OCI-LY7 (cell line): ENCODE data around the gene HABP2. TPM values are rescaled to one million over a fixed set of nuclear protein-coding genes. Genes with fewer than 3 reads are reported as not detected.

Experiments
- BruUV-seq: library from RNA; stranded (reverse); fragments of 400-500 nt; replicated peaks from 2 replicates; lab custom pipeline; 2021; lab: Mats Ljungman, UMichigan
- CTCF ChIA-PET: fragments of 300-600 bp; sonication (Branson Sonifier 250); formaldehyde crosslinking; loops from one replicate; lab custom pipeline; 2022; ENCODE audit warnings: antibody characterized with exemption; ENCODE audit not compliant: unreplicated experiment; lab: Charles Lee
- POLR2A ChIA-PET: fragments of 300-600 bp; sonication (Branson Sonifier 250); formaldehyde crosslinking; loops from one replicate; lab custom pipeline; 2022; ENCODE audit warnings: antibody characterized with exemption; lab: Charles Lee
- DNase-seq: peaks from one replicate; pipeline ENCODE4 v3.0.0-alpha.2; 2015; ENCODE audit warnings: low spot score
- H2AFZ ChIP-seq: fragments of 200-600 bp; sonication (generic), shearing (Covaris generic); 2 replicates; pipeline ENCODE4 v1.6.1; 2014; ENCODE audit warnings: mild to moderate bottlenecking, antibody characterized with exemption, low read length, moderate library complexity
- H3K27ac ChIP-seq: fragments of 200-600 bp; sonication (generic); 2 replicates; pipeline ENCODE4 v1.5.1; 2014; ENCODE audit warnings: mixed run types, low read depth, mild to moderate bottlenecking, moderate library complexity, low read length, inconsistent platforms; ENCODE audit not compliant: poor library complexity, severe bottlenecking
- H3K36me3 ChIP-seq: fragments of 200-600 bp; sonication (generic); 2 replicates; pipeline ENCODE4 v1.6.1; 2014; ENCODE audit warnings: mild to moderate bottlenecking, antibody characterized with exemption, low read length, moderate library complexity, mixed read lengths; ENCODE audit not compliant: insufficient read depth
- H3K4me1 ChIP-seq: fragments of 200-600 bp; sonication (generic); 2 replicates; pipeline ENCODE4 v1.5.1; 2014; ENCODE audit warnings: mild to moderate bottlenecking, low read length; ENCODE audit not compliant: insufficient read depth, poor library complexity, severe bottlenecking
- H3K4me2 ChIP-seq: fragments of 200-600 bp; sonication (generic); 2 replicates; pipeline ENCODE4 v1.6.1; 2014; ENCODE audit warnings: mild to moderate bottlenecking, low read length
- H3K4me3 ChIP-seq: fragments of 200-600 bp; sonication (generic); 2 replicates; pipeline ENCODE4 v1.5.1; 2014; ENCODE audit warnings: mild to moderate bottlenecking, low read depth, low read length; ENCODE audit not compliant: poor library complexity, severe bottlenecking
- H3K79me2 ChIP-seq: fragments of 200-600 bp; sonication (generic); 2 replicates; pipeline ENCODE4 v1.6.1; 2016; ENCODE audit warnings: low read depth, mild to moderate bottlenecking, low read length, moderate library complexity, mixed read lengths; ENCODE audit not compliant: insufficient read depth
- H3K9me2 ChIP-seq: fragments of 200-600 bp; sonication (generic); 2 replicates; pipeline ENCODE4 v1.6.1; 2016; ENCODE audit warnings: mild to moderate bottlenecking, low read length, mixed read lengths; ENCODE audit not compliant: insufficient read depth
- H3K9me3 ChIP-seq: fragments of 200-600 bp; sonication (generic); 2 replicates; pipeline ENCODE4 v1.6.1; 2014; ENCODE audit warnings: mild to moderate bottlenecking, mixed run types, low read length, mixed read lengths
- H4K20me1 ChIP-seq: fragments of 200-600 bp; sonication (generic); 2 replicates; pipeline ENCODE4 v1.6.1; 2014; ENCODE audit warnings: mild to moderate bottlenecking, antibody characterized with exemption, low read length, moderate library complexity, mixed read lengths; ENCODE audit not compliant: insufficient read depth
- CTCF ChIP-seq: fragments of 200-600 bp; sonication (generic); conservative IDR thresholded peaks from 2 replicates; pipeline ENCODE4 v1.5.1; 2014; ENCODE audit warnings: mild to moderate bottlenecking, antibody characterized with exemption, low read length, moderate library complexity, mixed read lengths
- EZH2phosphoT487 ChIP-seq: fragments of 200-600 bp; sonication (generic); IDR thresholded peaks from 2 replicates; pipeline ENCODE4 v1.6.1; 2018; ENCODE audit warnings: low read depth, borderline replicate concordance, mild to moderate bottlenecking, mixed run types, antibody characterized with exemption, low read length, moderate library complexity, mixed read lengths
- intact Hi-C: fragments of 100-400 bp; cut with micrococcal nuclease; formaldehyde crosslinking; loops from one replicate; pipeline ENCODE4 v1.10.0; 2022; ENCODE audit not compliant: unreplicated experiment
- total RNA-seq, 2 experiments: library from RNA; depleted of rRNA in 1 of 2; stranded (reverse); fragments of >200 nt in 1 of 2; shearing (Covaris generic) in 1 of 2; gene quantifications; 2 replicates each; pipeline ENCODE4 v1.2.3, GENCODE V29; 2014 to 2022

Gene HABP2
- total RNA-seq, 2 experiments from 2014 or later: not detected

GRCh38 chr10:113523071-113523470, 29.8 kb upstream of the HABP2 start:
- Histone ChIP-seq H3K9me2 (no peaks in the 10 kb centered on the region), H3K27ac (no peak overlapping the region), H3K4me3 (no peak overlapping the region), H3K36me3 (no peaks in the 10 kb centered on the region), H3K9me3 (no peaks in the 10 kb centered on the region), H3K4me1 (no peaks in the 10 kb centered on the region), H2AFZ (no peak overlapping the region), H4K20me1 (no peaks in the 10 kb centered on the region), H3K79me2 (no peaks in the 10 kb centered on the region), H3K4me2 (no peak overlapping the region)
- no peak for DNase-seq
- BruUV-seq: no TSS peak
- intact Hi-C loops: loop anchor here (5.0 kb wide), 1 partner anchor 1046 kb away; no protein-coding TSS in a partner anchor
- POLR2A ChIA-PET: interaction anchor here (0.6 kb wide), 1 partner anchor 1098 kb away, joined by 4 read pairs; no protein-coding TSS in a partner anchor
- TF ChIP-seq CTCF: no peak
- no peak for TF ChIP-seq EZH2phosphoT487
- CTCF ChIA-PET: no interaction called here

- no peak overlapping the region for H3K4me3 ChIP-seq
- no peak overlapping the region for H3K4me2 ChIP-seq
- no peak for DNase-seq
- no peaks in the 10 kb centered on the region for H3K36me3 ChIP-seq
- TF ChIP-seq CTCF (no peak), EZH2phosphoT487 (no peak)
- H3K9me3 ChIP-seq: no peaks in the 10 kb centered on the region
- CTCF ChIA-PET: no interaction called here
- H3K9me2 ChIP-seq: no peaks in the 10 kb centered on the region
- BruUV-seq: no TSS peak
- POLR2A ChIA-PET: no interaction called here
- H3K79me2 ChIP-seq: no peaks in the 10 kb centered on the region
- H2AFZ ChIP-seq: no peak overlapping the region
- no peaks in the 10 kb centered on the region for H4K20me1 ChIP-seq
- intact Hi-C loops: loop anchor here (5.0 kb wide), 1 partner anchor 1046 kb away; no protein-coding TSS in a partner anchor
- no peak overlapping the region for H3K27ac ChIP-seq
- no peaks in the 10 kb centered on the region for H3K4me1 ChIP-seq
These were observed 29.2 kb upstream of the HABP2 start for GRCh38 chr10:113523628-113524027.

- Histone ChIP-seq H3K9me2 (no peaks in the 10 kb centered on the region), H3K36me3 (no peaks in the 10 kb centered on the region), H2AFZ (no peak overlapping the region), H3K9me3 (no peaks in the 10 kb centered on the region), H3K4me3 (no peak overlapping the region), H3K27ac (no peak overlapping the region), H3K4me2 (no peak overlapping the region), H3K4me1 (no peaks in the 10 kb centered on the region), H4K20me1 (no peaks in the 10 kb centered on the region), H3K79me2 (no peaks in the 10 kb centered on the region)
- POLR2A ChIA-PET: no interaction called here
- intact Hi-C loops: loop anchor here (5.0 kb wide), 1 partner anchor 1047 kb away; no protein-coding TSS in a partner anchor
- BruUV-seq: no TSS peak
- CTCF ChIA-PET: no interaction called here
- DNase-seq: no peak
- TF ChIP-seq CTCF: peak; percentile 17; the same call in 1 of the 2 replicates
- TF ChIP-seq EZH2phosphoT487: no peak
These were observed 28.7 kb upstream of the HABP2 start for GRCh38 chr10:113524120-113524519.
